CD14-positive monocyte (primary cell): ENCODE data around the gene MCCC1. TPM values are rescaled to one million over a fixed set of nuclear protein-coding genes. Genes with fewer than 3 reads are reported as not detected.

Source experiments
- DNase-seq, 3 donors: peaks; one replicate each; pipeline ENCODE4 v3.0.0-alpha.2; 2011 to 2022
- H2AFZ ChIP-seq: 2 replicates; pipeline ENCODE4 v1.6.0; 2012; ENCODE audit warnings: mild to moderate bottlenecking, low read depth, low read length, inconsistent platforms; ENCODE audit not compliant: insufficient read depth, poor library complexity, severe bottlenecking
- H3K27ac ChIP-seq, 2 donors: 1 replicate in 1 of 2; 2 replicates in 1 of 2; pipeline ENCODE4 v1.5.1; 2012 to 2013; ENCODE audit warnings: low read length in 2 of 2, control low read depth in 1 of 2, inconsistent platforms in 1 of 2, low read depth in 1 of 2, mild to moderate bottlenecking in 1 of 2
- H3K27me3 ChIP-seq, 2 donors: one replicate each; pipeline versions ENCODE4 v1.6.0 to v1.6.1; 2011 to 2013; ENCODE audit warnings: low read length in 2 of 2; ENCODE audit not compliant: control insufficient read depth in 2 of 2, insufficient read depth in 2 of 2
- H3K36me3 ChIP-seq, 2 donors: replicated peaks in 1 of 2; 1 replicate in 1 of 2; 2 replicates in 1 of 2; pipeline versions ENCODE4 v1.5.1 to v1.6.1; 2012 to 2013; ENCODE audit warnings: low read length in 2 of 2, control low read depth in 1 of 2, inconsistent platforms in 1 of 2, mild to moderate bottlenecking in 1 of 2; ENCODE audit not compliant: insufficient read depth in 2 of 2, control insufficient read depth in 1 of 2
- H3K4me1 ChIP-seq, 2 donors: 1 replicate in 1 of 2; 2 replicates in 1 of 2; pipeline versions ENCODE4 v1.5.1 to v1.6.1; 2012 to 2013; ENCODE audit warnings: low read length in 2 of 2, control low read depth in 1 of 2, inconsistent platforms in 1 of 2, mild to moderate bottlenecking in 1 of 2, moderate library complexity in 1 of 2; ENCODE audit not compliant: insufficient read depth in 2 of 2, control insufficient read depth in 1 of 2
- H3K4me2 ChIP-seq: replicated peaks from 2 replicates; pipeline ENCODE3; 2012; ENCODE audit warnings: low read length, moderate library complexity, mild to moderate bottlenecking; ENCODE audit not compliant: poor library complexity, severe bottlenecking; ENCODE audit errors: extremely low read depth
- H3K4me3 ChIP-seq, 3 experiments: fragments of 200-600 bp in 1 of 3; sonication (generic) in 1 of 3; replicated peaks in 1 of 3; 1 replicate in 2 of 3; 2 replicates in 1 of 3; pipeline ENCODE4 v1.5.1; 2011 to 2013; ENCODE audit warnings: low read length in 3 of 3, mild to moderate bottlenecking in 3 of 3, control low read depth in 2 of 3, low read depth in 2 of 3, inconsistent platforms in 1 of 3, moderate library complexity in 1 of 3
- H3K79me2 ChIP-seq: 2 replicates; pipeline ENCODE4 v1.6.0; 2012; ENCODE audit warnings: mild to moderate bottlenecking, control low read depth, inconsistent platforms, low read length, moderate library complexity; ENCODE audit not compliant: insufficient read depth
- H3K9ac ChIP-seq: 2 replicates; pipeline ENCODE4 v1.6.0; 2017; ENCODE audit warnings: low read length, mild to moderate bottlenecking; ENCODE audit not compliant: insufficient read depth, poor library complexity, severe bottlenecking
- H3K9me3 ChIP-seq, 2 donors: replicated peaks in 1 of 2; 1 replicate in 1 of 2; 2 replicates in 1 of 2; pipeline versions ENCODE4 v1.5.1 to v1.6.1; 2012 to 2013; ENCODE audit warnings: low read length in 2 of 2, control low read depth in 1 of 2; ENCODE audit not compliant: control insufficient read depth in 1 of 2, insufficient read depth in 1 of 2
- H4K20me1 ChIP-seq: 2 replicates; pipeline ENCODE4 v1.6.0; 2012; ENCODE audit warnings: mild to moderate bottlenecking, low read length, control low read depth, moderate library complexity; ENCODE audit not compliant: insufficient read depth
- H3K27ac Mint-ChIP-seq, 7 donors: one replicate each; pipeline ENCODE4 v1.8.0; 2020; ENCODE audit warnings: mild to moderate bottlenecking in 7 of 7, mixed read lengths in 7 of 7, moderate library complexity in 6 of 7, inconsistent platforms in 2 of 7
- H3K27me3 Mint-ChIP-seq, 3 donors: one replicate each; pipeline ENCODE4 v1.8.0; 2021 to 2022; ENCODE audit warnings: low read depth in 3 of 3, mild to moderate bottlenecking in 3 of 3, mixed read lengths in 3 of 3, moderate library complexity in 3 of 3, inconsistent platforms in 1 of 3
- H3K36me3 Mint-ChIP-seq, 2 donors: one replicate each; pipeline ENCODE4 v1.8.0; 2020; ENCODE audit warnings: mixed read lengths in 2 of 2, inconsistent platforms in 1 of 2, mild to moderate bottlenecking in 1 of 2
- H3K4me1 Mint-ChIP-seq: one replicate; pipeline ENCODE4 v1.8.0; 2020; ENCODE audit warnings: mild to moderate bottlenecking, mixed read lengths
- H3K4me3 Mint-ChIP-seq, 2 donors: one replicate each; pipeline ENCODE4 v1.8.0; 2020; ENCODE audit warnings: mild to moderate bottlenecking in 2 of 2, mixed read lengths in 2 of 2, moderate library complexity in 1 of 2
- H3K9me3 Mint-ChIP-seq, 7 donors: one replicate each; pipeline ENCODE4 v1.8.0; 2020 to 2022; ENCODE audit warnings: mixed read lengths in 7 of 7, mild to moderate bottlenecking in 6 of 7, moderate library complexity in 6 of 7, inconsistent platforms in 2 of 7
- CTCF ChIP-seq: fragments of 200-600 bp; IDR thresholded peaks from one replicate; pipeline ENCODE4 v1.8.0; 2022; ENCODE audit warnings: antibody characterized with exemption, mild to moderate bottlenecking
- WGBS: methylation state at CpG from one replicate; pipeline ENCODE4 v1.1.5; 2013; ENCODE audit warnings: missing lambda C conversion rate; ENCODE audit not compliant: insufficient coverage; 5-methylcytosine and 5-hydroxymethylcytosine counted together
- intact Hi-C, 2 donors: fragments of 100-400 bp; cut with micrococcal nuclease; formaldehyde crosslinking; loops; one replicate each; pipeline versions ENCODE4 v1.15.0 to v1.15.1; 2023
- polyA plus RNA-seq, 3 donors: library from polyadenylated mRNA; depleted of rRNA in 1 of 3; unstranded in 2 of 3; stranded (reverse) in 1 of 3; fragments of 300-500 nt in 2 of 3; fragments of >200 nt in 1 of 3; fragmentation: Illumina TruSeq in 2 of 3; gene quantifications; 1 replicate in 2 of 3; 2 replicates in 1 of 3; pipeline ENCODE4 v1.2.3, GENCODE V29; 2012 to 2021

Gene MCCC1
- polyA plus RNA-seq, 3 donors: 13.9 to 18.4 (median 16.0) TPM

- H3K4me1 Mint-ChIP-seq: peaks cover 5% of the 10 kb centered on the region
- DNase-seq: peak in 1 of 3 donors; percentile 27
- peaks cover 0 to 3% (median 3%) of the 10 kb centered on the region in 3 donors for H3K27me3 Mint-ChIP-seq
- no peak overlapping the region for H3K9ac ChIP-seq
- H3K36me3 Mint-ChIP-seq: no peaks in the 10 kb centered on the region
- no peaks in the 10 kb centered on the region for H3K4me1 ChIP-seq
- no CpG with 5 or more reads among the region's 4 CpGs for WGBS
- H3K36me3 ChIP-seq: no peaks in the 10 kb centered on the region
- no peaks in the 10 kb centered on the region for H3K79me2 ChIP-seq
- H3K4me3 Mint-ChIP-seq: no peak overlapping the region
- no peak overlapping the region for H3K4me3 ChIP-seq
- no peaks in the 10 kb centered on the region for H3K27me3 ChIP-seq
- H4K20me1 ChIP-seq: no peaks in the 10 kb centered on the region
- no peak overlapping the region for H3K27ac Mint-ChIP-seq
- H3K4me2 ChIP-seq: no peak overlapping the region
- H2AFZ ChIP-seq: no peak overlapping the region
- peaks cover 0 to 2% of the 10 kb centered on the region in 2 donors for H3K9me3 ChIP-seq
- intact Hi-C loops: loop anchor here (2.0 to 5.0 kb wide), 3 partner anchors 58 to 261 kb away; no protein-coding TSS in a partner anchor
- no peak for TF ChIP-seq CTCF
- H3K9me3 Mint-ChIP-seq: peaks cover 1 to 7% (median 4%) of the 10 kb centered on the region in 7 donors
- H3K27ac ChIP-seq: no peak overlapping the region
Measured at GRCh38 chr3:183123891-183124290, 24.6 kb upstream of the MCCC1 start.

- peak; percentile 90 for TF ChIP-seq CTCF
- no peaks in the 10 kb centered on the region for H3K79me2 ChIP-seq
- no peak overlapping the region for H3K27ac ChIP-seq
- H3K4me1 ChIP-seq: no peaks in the 10 kb centered on the region
- peak; percentile 31 to 68 (median 51) for DNase-seq
- Mint-ChIP-seq H3K4me1 (no peaks in the 10 kb centered on the region), H3K9me3 (no peaks in the 10 kb centered on the region), H3K27ac (no peak overlapping the region), H3K4me3 (no peak overlapping the region), H3K27me3 (peaks cover 6 to 8% (median 7%) of the 10 kb centered on the region in 3 donors), H3K36me3 (no peaks in the 10 kb centered on the region)
- intact Hi-C loops: loop anchor here (2.0 to 5.0 kb wide), 3 partner anchors 60 to 262 kb away; no protein-coding TSS in a partner anchor
- H3K9me3 ChIP-seq: no peaks in the 10 kb centered on the region
- no CpG with 5 or more reads among the region's 2 CpGs for WGBS
- H4K20me1 ChIP-seq: no peaks in the 10 kb centered on the region
- H3K4me2 ChIP-seq: no peak overlapping the region
- no peak overlapping the region for H2AFZ ChIP-seq
- no peak overlapping the region for H3K4me3 ChIP-seq
- H3K9ac ChIP-seq: no peak overlapping the region
- H3K27me3 ChIP-seq: peaks cover 0 to under 1% of the 10 kb centered on the region in 2 donors
- no peaks in the 10 kb centered on the region for H3K36me3 ChIP-seq
Measured at GRCh38 chr3:183122257-183122932, 23.1 kb upstream of the MCCC1 start.
